Measurements from ENCODE around the gene CR2.

GRCh38 chr1:207424570-207425131, 29.5 kb upstream of the CR2 start:
- no peak for TF ChIP-seq EZH2 (IDR thresholded peaks at IDR 0.05; ENCODE audit: insufficient read depth, poor library complexity, severe bottlenecking)
- TF ChIP-seq EZH2phosphoT487 (IDR thresholded peaks at IDR 0.05; ENCODE audit: insufficient read depth, low read depth) = no peak

Data from GM23248 (cell line).